Neuron (in vitro differentiated cells): ENCODE measurements around the gene MAP4K2.
"Not testable (repeated sequence)": the region's sequence is repeated elsewhere in the genome, so short reads cannot be mapped to it uniquely, and the experiment has no call there.

Experiments
- H2AFZ ChIP-seq: one replicate; pipeline ENCODE4 v1.6.1; 2013; ENCODE audit warnings: low read depth, mild to moderate bottlenecking, inconsistent platforms, low read length, moderate library complexity
- H3K27me3 ChIP-seq: one replicate; pipeline ENCODE4 v1.6.1; 2013; ENCODE audit warnings: low read length; ENCODE audit not compliant: insufficient read depth
- H3K36me3 ChIP-seq: one replicate; pipeline ENCODE4 v1.6.1; 2013; ENCODE audit warnings: low read length; ENCODE audit not compliant: insufficient read depth
- H3K4me1 ChIP-seq: one replicate; pipeline ENCODE4 v1.6.1; 2013; ENCODE audit warnings: low read length; ENCODE audit not compliant: insufficient read depth
- H3K4me3 ChIP-seq: 2 replicates; pipeline ENCODE4 v1.5.1; 2013; ENCODE audit warnings: mild to moderate bottlenecking, low read length, moderate library complexity
- H3K9me3 ChIP-seq: one replicate; pipeline ENCODE4 v1.6.1; 2013; ENCODE audit warnings: low read length

MAP4K2 gene

DNA sequence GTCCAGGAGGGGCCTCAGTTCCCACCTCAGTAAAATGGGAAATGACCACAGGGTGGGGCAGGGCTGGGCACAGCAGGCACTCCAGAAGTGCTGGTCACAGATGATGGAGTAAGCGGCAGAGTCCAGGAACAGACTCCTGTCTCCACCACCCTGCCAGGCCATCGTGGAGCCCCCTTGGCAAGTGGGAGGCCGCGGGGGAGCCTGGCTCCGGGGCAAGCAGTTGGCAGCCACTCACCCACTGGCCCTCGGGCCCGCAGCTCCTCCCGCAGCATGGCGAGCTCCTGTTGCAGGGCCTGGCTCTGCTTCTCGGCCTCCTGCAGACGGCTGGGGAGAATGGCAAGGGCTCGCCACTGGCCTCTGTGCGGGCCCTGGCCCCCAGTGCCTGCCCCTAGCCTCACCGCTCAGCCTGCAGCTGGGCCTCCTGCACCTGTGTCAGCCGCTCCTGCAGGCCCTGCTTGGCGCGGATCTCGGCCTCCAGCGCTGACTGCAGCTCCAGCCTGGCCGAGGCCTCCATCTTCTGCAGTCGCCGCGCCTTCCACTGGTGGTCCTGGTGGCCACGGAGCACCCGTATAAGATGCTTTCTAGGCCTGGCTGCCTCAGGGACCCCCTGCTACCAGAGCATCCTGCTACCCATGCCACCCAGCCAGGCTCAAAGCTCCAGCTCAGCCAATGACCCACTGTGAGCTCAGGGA lies 31.2 kb upstream of the MAP4K2 start:
- H3K36me3 ChIP-seq: no peaks in the 10 kb centered on the region
- no peaks in the 10 kb centered on the region for H3K4me1 ChIP-seq
- H3K9me3 ChIP-seq: no peaks in the 10 kb centered on the region

DNA sequence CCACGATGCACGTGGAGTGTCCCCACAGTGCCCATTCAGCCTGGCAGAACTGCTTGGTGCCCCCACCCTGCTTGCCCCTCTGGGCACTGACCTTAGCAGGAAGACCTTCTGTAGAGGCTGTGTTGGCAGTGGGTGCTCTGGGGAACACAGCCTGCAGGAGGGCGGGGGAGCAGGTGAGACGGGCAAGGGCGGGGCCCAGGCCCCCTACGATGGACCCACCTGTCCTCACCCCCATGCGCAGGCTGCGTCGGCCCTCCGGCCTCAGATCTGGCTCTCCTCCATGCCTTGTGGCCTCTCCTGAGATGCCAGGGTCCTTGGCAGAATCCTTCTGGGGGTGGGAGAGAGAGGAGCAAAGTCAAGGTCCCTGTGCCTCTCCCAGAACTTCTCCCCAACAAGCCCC lies 30.5 kb upstream of the MAP4K2 start:
- no peaks in the 10 kb centered on the region for H3K36me3 ChIP-seq
- no peaks in the 10 kb centered on the region for H3K4me1 ChIP-seq
- peaks cover 34% of the 10 kb centered on the region for H3K27me3 ChIP-seq
- H3K9me3 ChIP-seq: no peaks in the 10 kb centered on the region
- no peak overlapping the region for H3K4me3 ChIP-seq
- H2AFZ ChIP-seq: no peak overlapping the region

More for the DNA sequence above, 31.2 kb upstream of the MAP4K2 start:
- Histone ChIP-seq H3K4me3 (no peak overlapping the region), H2AFZ (no peak overlapping the region), H3K27me3 (peaks cover 34% of the 10 kb centered on the region)

DNA sequence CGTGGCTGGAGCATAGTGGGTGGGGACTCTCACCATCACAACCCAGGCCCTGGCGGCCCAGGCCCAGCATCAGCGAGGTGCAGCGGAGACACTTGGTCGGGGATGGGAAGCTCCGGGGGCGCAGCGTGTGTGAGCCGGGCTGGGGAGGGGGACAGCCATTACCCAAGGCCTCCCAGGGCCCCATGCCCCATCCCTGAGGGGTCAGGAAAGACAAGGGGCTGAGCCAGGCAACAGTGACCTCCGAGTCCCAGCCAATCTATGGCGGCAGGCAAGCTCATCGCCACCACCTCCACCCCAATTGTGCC lies 30.1 kb upstream of the MAP4K2 start:
- no peak overlapping the region for H2AFZ ChIP-seq

DNA sequence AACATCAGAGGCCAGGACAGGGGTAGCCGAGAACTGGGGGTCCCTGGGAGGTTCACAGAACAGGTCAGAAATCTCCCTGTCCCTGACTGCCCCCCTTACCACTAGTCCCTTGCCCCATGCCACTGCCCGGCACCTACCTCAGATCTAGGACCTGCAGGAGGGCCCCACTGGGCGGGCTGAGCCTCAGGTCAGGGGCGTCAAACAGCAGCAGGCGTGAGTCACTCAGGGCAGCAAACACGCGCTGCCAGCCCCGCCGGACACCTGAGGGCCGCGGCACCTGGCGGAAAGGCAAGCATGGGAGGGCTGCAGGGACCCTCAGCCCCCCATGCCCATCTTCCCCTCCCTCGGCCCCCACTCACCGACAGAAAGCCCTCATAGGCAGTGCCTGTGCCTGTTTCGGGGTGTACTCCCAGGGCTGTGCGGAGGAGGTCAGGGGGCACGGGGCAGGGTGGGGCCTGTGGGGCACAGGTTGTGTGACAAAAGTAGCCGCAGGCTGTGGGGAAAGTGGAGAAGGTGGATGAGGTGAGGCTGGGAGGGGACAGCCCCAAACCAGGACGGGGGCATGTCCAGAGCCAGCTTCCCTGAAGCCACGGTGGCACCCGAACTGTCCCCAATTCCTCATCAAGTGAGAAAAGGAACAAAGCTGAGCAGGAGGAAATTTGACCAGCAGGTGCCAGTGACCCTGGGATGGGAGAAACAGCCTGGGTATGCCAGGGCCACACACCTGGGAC lies 29.6 kb upstream of the MAP4K2 start:
- Histone ChIP-seq H3K27me3 (peaks cover 34% of the 10 kb centered on the region), H3K9me3 (no peaks in the 10 kb centered on the region), H2AFZ (no peak overlapping the region), H3K36me3 (no peaks in the 10 kb centered on the region), H3K4me1 (no peaks in the 10 kb centered on the region), H3K4me3 (no peak overlapping the region)

More for the DNA sequence above, 30.1 kb upstream of the MAP4K2 start:
- Histone ChIP-seq H3K9me3 (no peaks in the 10 kb centered on the region), H3K4me3 (no peak overlapping the region), H3K4me1 (no peaks in the 10 kb centered on the region), H3K36me3 (no peaks in the 10 kb centered on the region), H3K27me3 (peaks cover 34% of the 10 kb centered on the region)

DNA sequence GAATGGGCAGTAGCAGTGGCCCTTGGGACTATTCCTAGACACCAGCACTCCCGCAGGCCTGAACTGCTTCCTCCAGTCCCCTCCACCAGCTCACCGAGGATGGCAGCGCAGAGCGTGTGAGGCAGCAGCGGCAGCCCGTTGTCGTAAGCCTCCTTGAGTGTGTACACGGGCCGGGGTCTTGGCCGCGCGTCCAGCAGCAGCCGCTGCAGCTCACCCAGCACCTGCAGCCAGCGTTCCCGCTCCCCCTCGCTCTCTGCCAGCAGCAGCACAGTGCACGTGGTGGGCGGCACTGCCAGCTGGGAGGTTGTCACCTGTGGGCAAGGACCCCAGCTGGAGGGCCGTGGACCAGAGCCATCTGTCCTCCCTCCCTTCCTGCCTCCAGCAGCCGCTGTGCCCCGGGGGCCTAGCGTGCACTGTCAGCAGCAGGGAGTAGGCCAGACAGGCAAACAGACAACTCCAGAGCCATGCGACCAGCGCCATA lies 28.4 kb upstream of the MAP4K2 start:
- H3K4me1 ChIP-seq: no peaks in the 10 kb centered on the region
- no peaks in the 10 kb centered on the region for H3K36me3 ChIP-seq
- no peak overlapping the region for H3K4me3 ChIP-seq
- H3K9me3 ChIP-seq: peaks cover 4% of the 10 kb centered on the region
- no peak overlapping the region for H2AFZ ChIP-seq
- peaks cover 34% of the 10 kb centered on the region for H3K27me3 ChIP-seq

DNA sequence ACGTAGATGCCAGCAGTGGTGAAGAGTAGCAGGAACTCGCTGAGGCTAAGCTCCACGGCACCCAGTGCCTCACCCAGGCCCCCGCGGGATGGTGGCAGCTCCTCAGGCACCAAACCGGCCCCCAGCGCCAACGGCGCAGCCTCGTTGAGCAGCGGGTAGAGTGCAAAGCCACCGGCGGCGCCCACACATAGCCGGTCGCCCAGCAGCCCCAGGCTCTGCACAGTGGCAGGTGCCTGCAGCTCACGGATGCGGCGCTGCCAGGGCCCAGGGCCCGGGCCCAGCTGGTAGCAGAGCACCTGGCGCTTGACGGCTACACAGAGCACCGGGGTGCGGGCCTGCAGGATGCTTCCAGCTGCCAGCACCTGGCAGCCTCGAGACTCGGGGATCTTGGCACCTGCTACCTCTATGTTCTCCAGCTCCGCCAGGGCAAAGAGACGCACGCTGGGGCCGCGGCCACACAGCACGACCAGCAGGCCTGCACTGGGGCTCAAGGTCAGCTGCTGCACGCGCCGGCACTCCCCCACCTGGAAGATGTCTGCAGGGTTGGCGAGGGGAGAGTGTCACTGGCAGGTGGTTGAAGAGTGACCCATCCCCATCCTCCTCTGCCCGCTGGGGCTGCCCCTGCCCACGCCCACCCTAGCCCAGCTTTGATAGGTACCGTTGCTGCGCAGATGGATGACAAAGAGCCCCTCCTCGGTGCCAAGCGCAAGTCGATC lies 26.7 kb upstream of the MAP4K2 start:
- H3K4me3 ChIP-seq: no peak overlapping the region
- H3K9me3 ChIP-seq: peaks cover 4% of the 10 kb centered on the region
- H3K36me3 ChIP-seq: no peaks in the 10 kb centered on the region

DNA sequence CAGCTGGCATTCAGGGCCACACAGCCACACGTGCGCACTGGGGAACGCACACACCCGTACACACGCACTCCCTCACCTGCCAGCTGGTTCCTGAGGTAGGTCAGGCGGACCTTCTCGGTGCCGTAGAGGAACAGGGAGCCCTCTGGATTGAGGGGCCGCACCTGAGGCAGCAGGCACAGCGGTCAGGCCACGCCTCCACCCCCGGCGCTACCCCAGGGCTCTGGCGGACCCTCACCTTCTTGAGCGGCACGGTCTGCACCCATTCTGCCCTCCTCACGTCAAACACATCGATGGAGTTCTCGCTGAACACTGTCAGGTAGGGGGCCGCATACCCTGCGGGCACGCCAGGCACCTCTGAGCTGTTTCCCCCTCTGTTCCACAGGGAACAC lies 24.4 kb upstream of the MAP4K2 start:
- Histone ChIP-seq H2AFZ (no peak overlapping the region), H3K27me3 (peaks cover 7% of the 10 kb centered on the region), H3K4me1 (no peaks in the 10 kb centered on the region), H3K4me3 (no peak overlapping the region), H3K36me3 (no peaks in the 10 kb centered on the region), H3K9me3 (peaks cover 4% of the 10 kb centered on the region)

More for the DNA sequence above, 26.7 kb upstream of the MAP4K2 start:
- Histone ChIP-seq H2AFZ (no peak overlapping the region), H3K4me1 (no peaks in the 10 kb centered on the region), H3K27me3 (peaks cover 24% of the 10 kb centered on the region)

DNA sequence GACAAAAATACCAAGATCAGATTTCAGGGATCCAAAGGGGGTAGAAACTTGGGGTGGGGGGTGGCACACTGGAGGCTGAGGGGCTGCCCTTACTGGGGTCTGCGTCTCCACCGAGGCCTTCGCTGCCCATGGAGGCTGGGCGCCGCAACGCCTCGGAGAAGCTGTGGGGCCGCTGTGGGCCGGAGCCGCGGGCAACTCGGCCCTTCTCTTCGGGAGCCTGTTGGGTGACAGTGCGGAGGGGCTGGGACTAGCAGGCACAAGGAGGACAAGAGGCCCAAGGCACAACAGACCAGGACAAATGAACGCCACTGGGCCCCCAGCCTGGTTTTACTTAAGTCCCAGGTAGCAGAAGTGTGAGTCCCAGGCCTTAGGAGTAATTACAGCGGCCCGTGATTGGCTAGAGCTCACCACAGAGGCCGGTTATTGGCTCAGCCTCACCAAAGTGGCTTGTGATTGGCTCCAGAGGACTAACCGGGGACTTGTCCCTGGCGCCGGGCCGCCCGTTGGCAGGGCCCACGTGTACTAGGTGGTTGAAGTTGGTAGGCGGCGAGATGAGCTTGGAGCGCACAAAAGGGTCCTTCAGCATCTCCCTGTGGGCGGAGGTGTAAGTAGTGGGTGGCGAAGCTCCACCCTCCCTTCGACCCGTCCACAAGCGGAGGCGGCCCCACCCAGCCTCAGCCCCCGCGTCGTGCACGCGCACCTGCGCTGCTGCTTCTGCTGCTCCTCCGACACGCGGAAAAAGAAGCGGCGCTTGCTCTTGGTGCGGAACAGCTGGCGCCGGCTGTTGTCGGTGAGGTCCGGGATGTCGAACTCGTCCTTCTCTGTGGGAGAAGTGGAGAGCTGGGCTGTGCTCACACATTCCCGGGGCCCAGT lies 23.8 kb upstream of the MAP4K2 start:
- no peaks in the 10 kb centered on the region for H3K36me3 ChIP-seq
- peaks cover 4% of the 10 kb centered on the region for H3K9me3 ChIP-seq
- no peak overlapping the region for H3K4me3 ChIP-seq
- H3K4me1 ChIP-seq: no peaks in the 10 kb centered on the region
- no peak overlapping the region for H2AFZ ChIP-seq
- H3K27me3 ChIP-seq: peaks cover under 1% of the 10 kb centered on the region

DNA sequence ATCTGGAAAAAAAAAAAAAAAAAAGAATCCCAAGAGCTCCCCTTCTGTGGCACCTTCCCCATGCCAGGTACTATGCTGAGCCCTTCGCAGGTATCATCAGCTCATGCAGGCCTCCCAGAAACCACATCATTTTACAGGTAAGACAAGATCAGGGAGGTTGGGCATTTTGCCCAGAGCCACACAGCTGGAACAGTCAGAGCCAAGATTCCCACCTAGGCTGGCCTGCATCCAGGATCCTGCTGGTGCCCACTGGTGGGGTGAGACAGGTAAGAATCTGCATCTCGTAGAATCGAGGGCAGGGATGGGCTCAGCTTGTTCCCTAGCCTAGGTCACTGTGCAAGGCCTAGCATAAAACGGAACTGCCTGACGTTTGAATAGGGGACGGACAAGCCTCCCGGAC lies 23.0 kb upstream of the MAP4K2 start:
- Histone ChIP-seq H3K4me1 (no peaks in the 10 kb centered on the region), H3K36me3 (no peaks in the 10 kb centered on the region), H2AFZ (no peak overlapping the region), H3K27me3 (no peaks in the 10 kb centered on the region), H3K4me3 (no peak overlapping the region), H3K9me3 (peaks cover 4% of the 10 kb centered on the region)

DNA sequence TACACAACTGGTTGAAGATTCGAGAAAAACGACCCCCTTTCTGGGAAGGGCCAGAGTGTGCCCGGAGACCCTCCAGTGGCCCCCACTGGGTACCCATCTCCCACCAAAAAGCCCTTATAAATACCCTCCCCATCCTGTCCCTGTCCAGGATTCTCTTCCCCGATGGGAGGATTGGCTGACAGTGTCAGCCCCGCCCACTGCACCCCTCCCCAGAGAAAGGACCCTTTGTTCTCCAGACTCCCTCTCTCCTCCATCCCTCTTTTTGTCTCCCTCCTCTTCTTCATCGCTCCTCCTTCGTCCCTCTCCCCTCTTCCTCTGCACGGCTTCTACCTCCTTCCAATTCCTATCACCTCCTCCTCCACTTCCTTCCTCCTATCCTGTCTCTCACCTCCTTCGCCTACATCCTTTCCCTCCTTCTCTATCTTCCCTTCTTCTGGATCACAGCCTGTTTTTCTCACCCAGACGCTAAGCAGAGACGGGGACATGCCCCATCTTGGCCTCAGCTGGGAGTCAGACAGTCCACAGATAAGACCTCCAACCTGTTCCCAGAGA lies 20.6 kb upstream of the MAP4K2 start:
- Histone ChIP-seq H3K27me3 (no peaks in the 10 kb centered on the region), H3K4me1 (no peaks in the 10 kb centered on the region), H2AFZ (no peak overlapping the region), H3K36me3 (no peaks in the 10 kb centered on the region), H3K4me3 (no peak overlapping the region), H3K9me3 (peaks cover 4% of the 10 kb centered on the region)

DNA sequence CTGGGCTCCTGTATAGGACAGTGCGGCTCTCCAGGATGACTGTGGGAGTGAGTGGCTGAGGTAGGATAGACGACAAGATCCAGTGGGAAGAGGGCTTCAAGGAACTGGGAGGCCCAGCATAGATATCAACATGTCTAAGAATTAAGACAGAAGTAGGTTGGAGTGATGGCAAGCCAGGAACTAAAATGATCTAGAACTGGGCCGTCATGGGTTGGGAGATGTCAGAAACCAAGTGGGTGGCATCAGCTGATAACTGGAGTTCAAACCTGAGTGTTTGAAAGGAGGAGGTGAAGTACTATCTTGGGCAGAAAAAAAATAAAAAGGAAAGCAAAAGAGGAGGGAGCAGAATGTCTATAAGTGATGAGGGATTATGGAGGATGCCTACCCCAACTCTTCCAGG lies 14.5 kb upstream of the MAP4K2 start:
- Histone ChIP-seq H3K4me1 (no peaks in the 10 kb centered on the region), H2AFZ (no peak overlapping the region), H3K27me3 (no peaks in the 10 kb centered on the region), H3K4me3 (no peak overlapping the region), H3K9me3 (no peaks in the 10 kb centered on the region), H3K36me3 (no peaks in the 10 kb centered on the region)

DNA sequence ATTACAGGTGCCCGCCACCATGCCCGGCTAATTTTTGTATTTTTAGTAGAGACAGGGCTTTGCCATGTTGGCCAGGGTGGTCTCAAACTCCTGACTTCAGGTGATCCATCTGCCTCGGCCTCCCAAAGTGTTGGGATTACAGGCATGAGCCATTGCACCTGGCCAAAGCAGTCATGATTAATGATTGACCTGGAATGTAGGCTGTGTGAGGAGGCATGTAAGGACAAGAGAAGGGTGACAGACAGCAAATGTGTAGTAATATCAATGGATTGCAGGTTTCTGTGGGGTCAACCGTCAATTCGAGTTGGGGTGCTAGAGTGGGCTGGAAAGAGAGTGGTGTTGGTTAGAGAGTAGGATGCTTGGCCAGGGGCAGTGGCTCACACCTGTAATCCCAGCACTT lies 12.4 kb upstream of the MAP4K2 start:
- not testable (repeated sequence) for H3K4me1 ChIP-seq, H2AFZ ChIP-seq, H3K4me3 ChIP-seq, H3K36me3 ChIP-seq, H3K9me3 ChIP-seq, H3K27me3 ChIP-seq
